Astrocyte (in vitro differentiated cells and primary cell): ENCODE data around the gene HSD11B1. TPM values are rescaled to one million over a fixed set of nuclear protein-coding genes. Genes with fewer than 3 reads are reported as not detected.

Experiments
- DNase-seq: peaks from one replicate; pipeline ENCODE4 v3.0.0-alpha.2; 2010; ENCODE audit warnings: low read depth
- FAIRE-seq: peaks from 2 replicates; lab custom pipeline; 2011; peaks lifted over from hg19 to GRCh38; lab: Jason Lieb, UNC
- H2AFZ ChIP-seq: 2 replicates; pipeline ENCODE4 v1.6.0; 2012; ENCODE audit warnings: low read depth, low read length, inconsistent platforms
- H3K27ac ChIP-seq: 2 replicates; pipeline ENCODE4 v1.5.1; 2011; ENCODE audit warnings: low read depth, low read length, inconsistent platforms
- H3K27me3 ChIP-seq: 2 replicates; pipeline ENCODE4 v1.6.0; 2011; ENCODE audit warnings: low read length, inconsistent platforms; ENCODE audit not compliant: insufficient read depth
- H3K36me3 ChIP-seq: 2 replicates; pipeline ENCODE4 v1.5.1; 2011; ENCODE audit warnings: low read length, inconsistent platforms; ENCODE audit not compliant: insufficient read depth
- H3K4me1 ChIP-seq: 2 replicates; pipeline ENCODE4 v1.5.1; 2011; ENCODE audit warnings: low read length, inconsistent platforms; ENCODE audit not compliant: insufficient read depth
- H3K4me2 ChIP-seq: 2 replicates; pipeline ENCODE4 v1.6.0; 2012; ENCODE audit warnings: low read length, inconsistent platforms
- H3K4me3 ChIP-seq: 2 replicates; pipeline ENCODE4 v1.5.1; 2011; ENCODE audit warnings: low read depth, mild to moderate bottlenecking, low read length, inconsistent platforms; ENCODE audit not compliant: insufficient read depth
- H3K79me2 ChIP-seq: 2 replicates; pipeline ENCODE4 v1.6.0; 2012; ENCODE audit warnings: mild to moderate bottlenecking, low read length, inconsistent platforms; ENCODE audit not compliant: insufficient read depth
- H3K9ac ChIP-seq: 2 replicates; pipeline ENCODE4 v1.6.0; 2012; ENCODE audit warnings: mild to moderate bottlenecking, low read length, inconsistent platforms
- H3K9me3 ChIP-seq: 2 replicates; pipeline ENCODE4 v1.5.1; 2012; ENCODE audit warnings: low read depth, mild to moderate bottlenecking, low read length, inconsistent platforms; ENCODE audit not compliant: insufficient read depth
- H4K20me1 ChIP-seq: 2 replicates; pipeline ENCODE4 v1.6.0; 2012; ENCODE audit warnings: low read length, inconsistent platforms; ENCODE audit not compliant: insufficient read depth
- H3K27ac Mint-ChIP-seq: one replicate; pipeline ENCODE4 v1.8.0; 2021; ENCODE audit warnings: mild to moderate bottlenecking, mixed read lengths; ENCODE audit not compliant: unreplicated experiment
- H3K27me3 Mint-ChIP-seq: one replicate; pipeline ENCODE4 v1.8.0; 2021; ENCODE audit warnings: low read depth, mixed read lengths; ENCODE audit not compliant: unreplicated experiment
- H3K36me3 Mint-ChIP-seq: one replicate; pipeline ENCODE4 v1.8.0; 2021; ENCODE audit warnings: low read depth, mixed read lengths; ENCODE audit not compliant: unreplicated experiment
- H3K4me1 Mint-ChIP-seq: one replicate; pipeline ENCODE4 v1.8.0; 2021; ENCODE audit warnings: low read depth, mixed read lengths; ENCODE audit not compliant: unreplicated experiment
- H3K4me3 Mint-ChIP-seq: one replicate; pipeline ENCODE4 v1.8.0; 2021; ENCODE audit warnings: mild to moderate bottlenecking, moderate library complexity, mixed read lengths; ENCODE audit not compliant: unreplicated experiment
- H3K9me3 Mint-ChIP-seq: one replicate; pipeline ENCODE4 v1.8.0; 2021; ENCODE audit warnings: mild to moderate bottlenecking, mixed read lengths; ENCODE audit not compliant: unreplicated experiment
- CTCF ChIP-seq: IDR thresholded peaks from 2 replicates; pipeline ENCODE4 v1.5.1; 2011; ENCODE audit warnings: low read depth, mild to moderate bottlenecking, inconsistent platforms, low read length, moderate library complexity; ENCODE audit not compliant: insufficient read depth
- EZH2 ChIP-seq: IDR thresholded peaks from 2 replicates; pipeline ENCODE4 v1.6.1; 2012; ENCODE audit warnings: mild to moderate bottlenecking, low read length, inconsistent platforms; ENCODE audit not compliant: insufficient read depth
- total RNA-seq: library from RNA; stranded (reverse); gene quantifications from 2 replicates; pipeline ENCODE4 v1.2.1, GENCODE V29; 2021

HSD11B1 gene
- total RNA-seq, 1 donor from 2014 or later = not detected

- H3K9ac ChIP-seq = no peak overlapping the region
- H3K36me3 ChIP-seq = no peaks in the 10 kb centered on the region
- H3K4me1 Mint-ChIP-seq = peaks cover 7% of the 10 kb centered on the region
- FAIRE-seq (no peak), DNase-seq (no peak)
- no peaks in the 10 kb centered on the region for H3K27me3 ChIP-seq
- no peaks in the 10 kb centered on the region for H3K79me2 ChIP-seq
- H3K27ac Mint-ChIP-seq = no peak overlapping the region
- no peak overlapping the region for H3K4me3 ChIP-seq
- no peaks in the 10 kb centered on the region for H3K9me3 Mint-ChIP-seq
- peak overlapping the region; percentile 69 for H3K4me2 ChIP-seq
- TF ChIP-seq EZH2 (no peak), CTCF (no peak)
- H3K4me1 ChIP-seq = peaks cover 23% of the 10 kb centered on the region
- no peaks in the 10 kb centered on the region for H4K20me1 ChIP-seq
- H3K27ac ChIP-seq = peak overlapping the region; percentile 88
- no peak overlapping the region for H2AFZ ChIP-seq
- peaks cover 2% of the 10 kb centered on the region for H3K27me3 Mint-ChIP-seq
- no peaks in the 10 kb centered on the region for H3K9me3 ChIP-seq
- H3K4me3 Mint-ChIP-seq = no peak overlapping the region
- no peaks in the 10 kb centered on the region for H3K36me3 Mint-ChIP-seq
These were observed 63.7 kb downstream of the HSD11B1 start for GRCh38 chr1:209768354-209768774.

- H3K27me3 Mint-ChIP-seq = no peaks in the 10 kb centered on the region
- no peaks in the 10 kb centered on the region for H3K36me3 ChIP-seq
- H3K4me3 ChIP-seq = no peak overlapping the region
- H3K27me3 ChIP-seq = no peaks in the 10 kb centered on the region
- DNase-seq = peak; percentile 90
- no peaks in the 10 kb centered on the region for H3K9me3 Mint-ChIP-seq
- TF ChIP-seq EZH2 (no peak), CTCF (no peak)
- peaks cover 23% of the 10 kb centered on the region for H3K4me1 ChIP-seq
- H4K20me1 ChIP-seq = no peaks in the 10 kb centered on the region
- peak overlapping the region; percentile 69 for H3K4me2 ChIP-seq
- H3K27ac ChIP-seq = peak overlapping the region; percentile 88
- FAIRE-seq = peak; percentile 94
- peaks cover 7% of the 10 kb centered on the region for H3K4me1 Mint-ChIP-seq
- no peaks in the 10 kb centered on the region for H3K36me3 Mint-ChIP-seq
- H3K9me3 ChIP-seq = no peaks in the 10 kb centered on the region
- no peaks in the 10 kb centered on the region for H3K79me2 ChIP-seq
- H3K4me3 Mint-ChIP-seq = no peak overlapping the region
- H3K27ac Mint-ChIP-seq = no peak overlapping the region
- H2AFZ ChIP-seq = peak overlapping the region; percentile 73
- peak overlapping the region; percentile 60 for H3K9ac ChIP-seq
These were observed 64.7 kb downstream of the HSD11B1 start for GRCh38 chr1:209769171-209769904.

- H3K27me3 ChIP-seq = no peaks in the 10 kb centered on the region
- Mint-ChIP-seq H3K4me1 (peaks cover 7% of the 10 kb centered on the region), H3K9me3 (no peaks in the 10 kb centered on the region), H3K27me3 (peaks cover 2% of the 10 kb centered on the region), H3K36me3 (no peaks in the 10 kb centered on the region), H3K27ac (no peak overlapping the region), H3K4me3 (no peak overlapping the region)
- peak overlapping the region; percentile 73 for H2AFZ ChIP-seq
- no peaks in the 10 kb centered on the region for H4K20me1 ChIP-seq
- TF ChIP-seq EZH2 = no peak
- FAIRE-seq (no peak), DNase-seq (peak; percentile 12)
- H3K9ac ChIP-seq = peak overlapping the region; percentile 60
- H3K36me3 ChIP-seq = no peaks in the 10 kb centered on the region
- peak overlapping the region; percentile 88 for H3K27ac ChIP-seq
- H3K4me2 ChIP-seq = peak overlapping the region; percentile 69
- peaks cover 23% of the 10 kb centered on the region for H3K4me1 ChIP-seq
- no peaks in the 10 kb centered on the region for H3K9me3 ChIP-seq
- H3K4me3 ChIP-seq = no peak overlapping the region
- H3K79me2 ChIP-seq = no peaks in the 10 kb centered on the region
These were observed 65.3 kb downstream of the HSD11B1 start for GRCh38 chr1:209769971-209770370.
